Activated effector memory CD4-positive, alpha-beta T cell treated with Interleukin-2 at 50 U/mL for 16 hours (primary cell): ENCODE results near the gene LRCH1.

Experiments
- DNase-seq: peaks from one replicate; pipeline ENCODE4 v3.0.0-alpha.2; 2020

LRCH1 gene

DNA sequence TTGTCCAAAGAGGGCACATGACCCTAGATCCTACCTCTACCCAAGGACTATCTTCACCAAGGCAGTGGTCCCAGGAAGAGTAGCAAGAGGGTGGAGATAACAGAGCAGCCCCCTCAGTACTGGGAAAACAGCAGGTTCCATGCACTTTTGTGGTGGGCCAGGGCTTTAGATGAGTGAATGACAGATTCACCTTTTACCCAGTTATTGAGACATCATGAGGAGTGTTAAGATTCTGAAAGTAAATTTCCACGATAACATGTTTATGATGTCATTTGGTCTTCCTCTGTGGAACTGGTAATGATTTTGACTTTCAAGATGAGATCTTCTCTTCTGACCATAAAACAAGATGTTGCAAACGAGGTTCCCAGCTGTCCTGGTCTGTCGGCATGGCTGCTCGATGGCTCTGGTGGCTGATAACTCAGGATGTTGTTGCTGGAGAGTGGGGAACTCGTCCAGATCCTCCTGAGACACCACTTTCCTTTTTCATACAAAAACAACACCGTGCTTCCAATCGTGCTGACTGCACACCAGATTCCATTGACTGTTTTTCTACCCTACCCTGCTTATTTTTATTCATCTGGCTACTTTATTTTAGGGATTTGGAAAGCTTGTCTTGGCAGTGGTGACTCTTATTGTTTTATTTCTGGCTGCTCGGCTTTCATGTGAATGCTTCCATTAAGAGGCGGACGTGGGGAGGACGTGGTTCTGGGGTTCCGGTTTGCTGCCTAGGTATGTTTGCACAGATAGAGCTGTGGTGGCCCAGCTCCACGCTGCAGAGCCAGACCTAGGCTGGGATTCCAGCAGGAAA is 88.5 kb downstream of the LRCH1 start:
- no peak for DNase-seq

DNA sequence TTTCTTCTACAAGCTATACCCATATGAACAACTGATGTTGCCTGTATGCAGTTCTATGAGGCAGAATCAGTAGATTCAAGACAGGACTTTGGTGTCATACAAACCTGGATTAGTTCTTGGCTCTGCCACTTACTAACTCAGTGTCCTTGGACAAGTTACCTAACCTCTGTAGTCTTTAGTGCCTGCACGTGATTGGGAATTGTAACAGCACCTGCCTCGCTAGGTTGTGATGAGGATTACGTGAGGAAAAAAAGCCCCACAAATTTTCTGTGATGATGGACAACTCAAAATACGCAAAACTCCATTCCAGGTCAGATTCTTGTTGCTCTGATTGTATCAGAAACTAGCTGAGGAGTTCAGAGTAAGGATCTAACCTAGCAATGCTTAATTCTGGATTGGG is 89.3 kb downstream of the LRCH1 start:
- DNase-seq, result no peak

DNA sequence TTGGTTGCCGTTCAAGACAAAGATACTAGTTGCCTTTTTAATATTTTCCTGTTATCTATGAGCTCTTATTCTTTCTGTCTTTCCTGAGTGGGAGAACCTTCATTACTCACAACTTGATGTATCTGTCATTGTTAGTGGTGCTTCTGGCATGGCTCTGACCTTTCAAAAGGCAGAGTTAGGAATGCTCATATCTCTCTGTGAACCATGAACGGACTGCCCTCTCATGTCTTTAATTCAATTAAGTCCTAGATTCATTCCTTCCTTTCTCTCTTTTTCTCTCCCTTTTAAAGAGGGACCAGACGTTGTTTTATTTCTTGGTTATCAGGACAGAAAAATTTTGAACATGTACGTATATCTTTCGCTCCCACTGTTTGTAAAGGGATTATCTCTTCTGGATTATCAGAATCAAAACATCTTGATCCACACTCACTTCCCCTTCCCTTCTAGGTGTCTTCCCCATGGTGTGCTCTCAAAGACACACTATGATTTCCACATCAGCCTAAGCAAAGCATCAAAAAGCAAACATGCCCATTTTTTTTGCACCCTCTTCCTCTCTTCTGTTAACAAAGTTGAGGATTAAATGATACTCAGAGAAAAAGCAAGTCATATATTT is 90.3 kb downstream of the LRCH1 start:
- DNase-seq, result no peak

DNA sequence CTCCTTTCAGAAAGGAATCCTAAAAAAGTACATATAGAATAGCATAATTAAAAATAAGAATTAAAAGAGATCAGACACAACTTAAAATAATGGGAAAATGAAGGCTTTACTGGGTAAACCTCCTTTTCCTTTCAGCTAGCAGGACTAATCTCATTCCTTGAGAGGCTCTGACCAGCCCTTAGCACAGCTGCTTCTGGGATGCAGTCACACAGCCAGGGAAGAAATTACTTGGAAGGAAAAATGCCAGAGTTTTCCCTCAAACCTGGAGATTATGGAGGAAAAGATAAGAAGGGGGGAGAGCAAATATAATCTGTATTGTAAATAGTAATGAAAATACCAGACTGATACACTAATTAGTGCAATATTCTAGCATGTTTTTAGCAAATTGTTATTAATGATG is 91.8 kb downstream of the LRCH1 start:
- no peak for DNase-seq

DNA sequence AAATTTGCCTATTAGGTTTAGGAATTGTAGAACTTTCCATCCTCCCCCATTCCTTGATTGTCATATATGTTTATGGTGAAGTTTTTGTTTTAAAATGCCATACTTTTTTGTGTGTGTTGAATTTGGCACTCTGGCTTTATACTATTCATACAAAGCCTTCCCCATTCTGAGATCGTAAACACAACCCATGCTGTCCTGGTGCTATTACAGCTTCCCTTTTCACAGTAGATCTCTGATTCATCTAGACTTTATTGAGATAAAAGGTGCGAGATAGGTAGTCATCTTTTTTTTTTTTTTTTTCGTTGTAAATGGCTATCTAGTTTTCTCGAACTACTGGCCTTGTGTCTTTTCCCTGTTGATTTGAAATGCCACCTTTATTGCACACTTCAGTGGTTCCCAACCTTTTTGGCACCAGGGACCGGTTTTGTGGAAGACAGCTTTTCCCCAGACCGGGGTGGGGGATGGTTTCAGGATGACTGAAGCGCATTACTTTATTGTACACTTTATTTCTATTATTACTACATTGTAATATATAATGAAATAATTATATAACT is 94.6 kb downstream of the LRCH1 start:
- DNase-seq, result no peak

DNA sequence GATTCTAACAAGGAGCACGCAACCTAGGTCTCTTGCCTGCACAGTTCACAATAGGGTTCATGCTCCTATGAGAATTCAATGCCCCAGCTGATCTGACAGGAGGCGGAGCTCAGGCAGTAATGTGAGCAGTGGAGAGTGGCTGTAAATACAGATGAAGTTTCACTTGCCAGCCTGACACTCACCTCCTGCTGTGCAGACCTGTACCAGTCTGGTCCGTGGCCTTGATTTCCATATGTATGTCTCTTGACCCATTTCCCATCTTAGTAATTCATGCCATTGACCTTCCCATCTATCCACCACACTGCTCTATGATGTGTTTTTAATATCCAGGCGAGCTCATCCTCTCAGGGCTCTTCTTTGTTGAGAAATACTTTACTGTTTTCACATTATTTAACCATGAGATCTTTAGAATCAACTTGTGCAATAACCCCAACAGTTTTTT is 95.2 kb downstream of the LRCH1 start:
- DNase-seq, result no peak

DNA sequence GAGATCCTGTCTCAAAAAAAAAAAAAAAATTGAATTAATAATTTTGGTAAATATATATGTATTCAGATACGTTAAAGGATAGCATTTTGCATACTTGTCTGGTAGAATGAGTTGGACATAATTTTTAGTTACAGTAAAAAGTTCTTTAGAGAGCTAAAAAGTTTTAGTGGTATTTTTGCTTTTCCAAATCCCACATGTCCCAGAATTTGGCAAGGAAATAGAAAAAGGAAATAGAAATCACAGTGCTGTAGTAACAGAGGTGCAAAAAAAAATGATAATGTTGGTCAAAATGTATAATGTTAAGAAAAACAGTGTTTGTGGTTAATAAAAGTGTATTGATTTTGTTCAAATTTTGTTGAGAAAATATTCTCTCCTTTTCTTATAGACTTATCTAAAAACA is 96.8 kb downstream of the LRCH1 start:
- DNase-seq, result no peak

DNA sequence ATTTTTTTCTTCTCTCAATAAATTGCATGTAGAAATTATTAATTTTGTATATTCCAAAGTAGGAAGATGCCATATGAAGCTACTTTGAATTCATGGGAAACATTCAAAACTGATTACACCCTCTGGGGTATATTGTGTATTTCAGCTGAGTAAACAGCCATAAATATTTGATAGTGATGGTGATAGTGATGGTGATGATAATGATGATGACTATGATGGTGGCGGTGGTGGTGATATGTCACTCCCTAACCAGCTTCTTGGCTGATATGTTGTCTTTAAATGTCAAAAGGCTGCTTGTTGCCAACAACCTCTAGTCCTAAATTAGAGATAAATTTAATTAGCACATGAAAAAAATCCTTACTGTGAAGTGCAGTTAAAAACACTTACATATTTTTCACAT is 102.0 kb downstream of the LRCH1 start:
- no peak for DNase-seq

DNA sequence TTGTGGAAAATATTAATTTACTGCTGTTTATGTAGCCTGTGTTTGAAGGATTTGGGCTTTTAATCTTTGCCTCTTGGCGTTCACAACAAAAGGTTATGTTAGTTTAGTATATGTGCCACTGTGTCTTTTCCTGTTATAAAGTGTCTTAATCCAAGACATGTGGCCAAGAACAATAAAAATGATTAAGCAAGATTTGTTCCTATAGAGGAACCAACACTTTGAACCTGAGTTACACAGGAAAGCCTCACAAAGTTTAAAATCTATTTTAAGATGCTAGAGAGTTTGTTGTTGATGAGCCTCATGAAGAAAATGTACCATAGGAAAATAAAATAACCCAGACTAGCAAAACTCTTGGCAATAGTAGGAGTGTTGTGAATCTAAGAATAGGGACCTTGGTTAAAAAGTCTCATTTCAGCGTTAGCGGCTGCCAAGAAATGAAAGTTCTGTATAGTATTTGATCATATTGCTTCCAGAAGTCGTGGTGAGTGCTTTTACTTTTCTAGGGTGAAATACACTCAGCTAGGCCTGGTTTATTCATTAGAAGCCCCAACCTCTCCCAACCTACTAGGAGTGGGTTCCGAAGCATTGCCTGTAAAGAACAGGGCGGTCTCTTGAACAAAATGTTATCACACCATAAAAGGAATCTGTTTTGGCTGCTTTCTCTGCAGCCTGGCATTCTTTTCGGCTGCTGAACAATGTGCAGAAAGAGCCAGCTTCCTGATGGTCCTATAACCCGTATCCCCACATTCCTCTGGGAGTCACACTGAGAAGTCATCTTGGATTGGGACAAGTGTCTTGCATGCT is 102.6 kb downstream of the LRCH1 start:
- no peak for DNase-seq

DNA sequence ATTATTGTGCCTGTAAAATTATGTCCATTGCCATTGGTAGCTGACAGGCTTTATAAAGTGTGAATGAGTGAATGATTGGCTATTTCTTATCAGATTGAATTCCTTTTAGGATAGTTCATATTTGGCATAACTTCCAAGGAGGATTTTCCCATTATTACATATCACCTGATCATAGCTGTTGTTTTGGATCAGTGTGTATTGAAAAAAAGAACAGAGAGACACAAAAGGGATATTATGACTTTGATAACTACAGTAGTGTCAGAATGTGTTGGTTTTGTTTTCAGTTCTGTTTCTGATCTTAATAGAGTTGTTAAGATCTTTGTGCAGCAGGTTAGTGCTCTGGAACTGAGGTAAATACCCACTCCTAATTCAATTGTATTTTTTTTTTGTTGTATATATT is 103.8 kb downstream of the LRCH1 start:
- DNase-seq, result no peak

DNA sequence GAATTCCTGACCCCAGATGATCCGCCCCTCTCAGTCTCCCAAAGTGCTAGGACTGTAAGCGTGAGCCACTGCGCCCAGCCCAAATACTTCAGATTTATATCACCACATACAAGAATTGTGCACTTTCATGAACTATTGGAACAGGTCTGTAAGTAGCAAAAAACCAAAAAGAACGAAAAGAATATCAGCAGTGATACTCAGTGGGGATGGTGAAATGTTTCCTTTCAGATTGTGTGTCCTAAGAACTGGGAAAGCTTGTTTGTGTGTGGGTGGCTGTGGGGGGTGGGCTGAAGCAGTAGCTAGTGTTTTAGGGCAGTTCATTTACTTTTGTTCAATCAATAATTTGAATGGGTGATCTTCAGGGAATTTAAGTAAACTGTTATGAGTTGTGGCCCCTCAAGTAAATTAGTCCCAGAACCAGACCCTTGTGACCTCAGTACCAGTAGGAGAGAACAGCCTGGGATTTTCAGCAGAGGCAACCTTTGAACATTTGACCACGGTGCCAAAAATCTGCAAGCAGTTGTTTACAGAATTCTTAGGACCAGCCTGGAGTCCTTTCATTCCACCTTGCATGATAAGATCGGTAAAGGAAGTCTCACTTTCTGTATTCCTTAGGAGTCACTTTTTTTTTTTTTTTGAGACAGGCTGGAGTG is 106.6 kb downstream of the LRCH1 start:
- no peak for DNase-seq

DNA sequence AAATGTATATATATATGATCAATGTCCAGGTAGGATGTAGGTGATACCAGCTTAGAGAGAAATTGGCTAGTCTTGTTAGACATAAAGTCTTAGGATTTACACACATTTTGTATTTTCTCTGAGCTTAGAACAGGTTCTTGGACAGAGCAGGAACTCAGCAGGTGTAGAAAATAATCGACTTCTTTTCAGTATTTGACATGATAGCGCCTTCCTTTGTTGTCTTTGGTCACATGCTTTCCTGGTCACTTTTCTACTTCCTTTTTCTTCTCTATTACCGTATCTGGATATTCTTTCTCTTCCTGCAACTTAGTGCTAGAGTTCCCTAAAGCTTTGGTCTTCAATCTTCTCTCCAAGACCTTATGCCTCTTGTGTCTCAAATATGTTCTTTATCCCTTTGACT is 107.4 kb downstream of the LRCH1 start:
- no peak for DNase-seq

DNA sequence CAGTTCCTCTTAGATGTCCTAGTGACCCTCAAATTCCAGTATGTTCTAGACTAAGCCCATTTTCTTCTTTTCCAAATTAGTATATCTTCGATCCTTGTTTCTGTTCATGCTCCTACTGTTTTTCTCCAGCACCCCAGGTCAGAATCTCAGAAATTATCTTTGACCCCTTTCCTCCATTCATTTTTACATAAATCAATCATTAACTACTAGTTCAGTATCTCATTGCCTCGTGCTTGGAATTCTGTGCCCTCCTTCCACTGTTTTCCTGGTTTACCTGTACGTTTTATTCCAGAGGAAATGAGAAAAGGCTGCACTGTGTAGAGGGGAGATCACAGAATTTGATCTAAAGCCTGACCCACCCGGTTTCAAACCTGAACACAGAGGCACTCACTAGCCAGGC is 107.9 kb downstream of the LRCH1 start:
- no peak for DNase-seq

DNA sequence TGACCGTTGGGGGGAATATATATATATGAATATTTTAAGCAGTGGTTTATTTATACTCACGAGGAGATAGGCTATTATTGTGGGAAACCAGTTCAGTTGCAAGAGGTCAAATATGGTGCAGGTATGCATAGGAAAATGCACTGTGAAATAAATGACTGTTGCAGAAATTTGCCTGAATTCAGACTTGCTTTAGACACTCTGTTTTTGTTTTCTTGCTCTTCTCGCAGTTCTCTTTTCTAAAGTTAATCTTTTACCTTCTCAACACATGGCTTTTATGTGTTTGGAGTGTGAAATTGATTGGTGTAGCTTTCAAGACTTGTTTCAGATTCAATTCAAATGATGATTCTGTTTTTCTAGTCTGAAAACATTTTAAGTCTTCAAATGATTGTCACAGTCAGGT is 109.7 kb downstream of the LRCH1 start:
- DNase-seq, result no peak

DNA sequence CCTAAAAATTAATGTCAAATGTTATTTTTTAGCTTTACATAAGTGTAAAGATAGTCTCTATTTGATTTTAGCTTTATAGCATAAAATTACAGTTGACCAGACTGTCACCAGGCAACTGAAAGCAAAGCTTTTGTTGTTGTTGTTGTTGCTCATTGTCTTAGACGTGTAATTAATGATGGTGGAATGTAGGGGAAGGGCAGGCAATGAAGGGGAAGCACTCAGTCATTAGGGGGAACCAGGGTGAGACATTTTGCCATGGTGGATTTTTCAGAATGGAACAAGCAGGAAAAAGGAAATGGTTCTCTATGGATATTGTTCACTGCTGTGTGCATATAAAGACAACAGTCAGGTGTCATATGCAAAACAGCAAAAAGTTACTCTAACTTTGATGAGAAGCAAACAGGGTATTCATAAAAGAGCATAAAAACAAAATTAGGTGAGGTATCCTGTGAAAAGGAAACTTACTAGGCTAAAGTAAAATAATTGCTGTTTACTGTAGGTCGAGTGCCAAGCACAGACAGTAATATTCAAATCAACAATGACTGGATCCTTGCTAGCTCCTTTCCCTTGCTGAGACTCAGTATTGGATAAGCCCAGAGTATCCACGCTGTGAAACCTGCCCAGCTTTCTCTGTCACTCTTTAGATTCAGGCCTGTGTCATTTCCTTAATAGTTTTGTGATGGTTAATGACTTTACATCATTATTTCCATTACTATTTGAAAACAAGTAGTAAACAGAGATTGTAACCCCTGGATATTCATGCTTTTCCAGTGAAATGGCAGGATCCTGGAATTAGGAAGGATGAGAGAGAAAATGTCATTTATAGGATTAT is 110.5 kb downstream of the LRCH1 start:
- DNase-seq, result no peak

DNA sequence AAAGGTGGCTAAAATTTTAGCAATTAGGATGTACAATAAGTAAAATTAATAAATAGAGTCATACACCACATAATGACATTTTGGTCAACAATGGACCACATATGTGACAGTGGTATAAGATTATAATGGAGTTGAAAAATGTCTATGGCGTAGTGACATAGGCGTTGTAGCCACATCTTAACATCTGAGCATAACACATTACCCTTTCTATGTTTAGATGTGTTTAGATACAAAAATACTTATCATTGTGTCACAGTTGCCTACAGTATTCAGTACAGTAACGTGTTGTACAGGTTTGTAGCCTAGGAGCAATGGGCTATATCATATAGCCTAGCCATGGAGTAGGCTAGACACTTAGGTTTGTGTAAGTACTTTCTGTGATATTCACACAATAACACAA is 111.2 kb downstream of the LRCH1 start:
- DNase-seq, result no peak

DNA sequence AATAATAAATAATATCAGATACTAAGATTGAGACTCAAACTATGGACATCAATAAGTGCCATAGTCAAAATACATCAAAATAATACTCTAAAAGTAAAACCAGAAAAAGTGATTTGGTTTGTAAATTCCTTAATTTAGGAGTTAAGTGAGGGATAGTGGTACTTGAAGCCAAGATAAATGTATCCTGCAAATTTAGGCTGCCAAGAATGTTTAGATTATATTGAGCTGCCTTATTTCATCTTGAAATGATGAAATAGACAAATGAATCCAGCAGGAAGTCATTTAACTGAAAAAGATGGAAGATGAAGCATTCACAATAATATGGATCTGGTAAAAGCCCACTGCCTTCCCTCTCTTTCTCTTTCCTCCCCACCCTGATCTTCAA is 112.3 kb downstream of the LRCH1 start:
- no peak for DNase-seq

DNA sequence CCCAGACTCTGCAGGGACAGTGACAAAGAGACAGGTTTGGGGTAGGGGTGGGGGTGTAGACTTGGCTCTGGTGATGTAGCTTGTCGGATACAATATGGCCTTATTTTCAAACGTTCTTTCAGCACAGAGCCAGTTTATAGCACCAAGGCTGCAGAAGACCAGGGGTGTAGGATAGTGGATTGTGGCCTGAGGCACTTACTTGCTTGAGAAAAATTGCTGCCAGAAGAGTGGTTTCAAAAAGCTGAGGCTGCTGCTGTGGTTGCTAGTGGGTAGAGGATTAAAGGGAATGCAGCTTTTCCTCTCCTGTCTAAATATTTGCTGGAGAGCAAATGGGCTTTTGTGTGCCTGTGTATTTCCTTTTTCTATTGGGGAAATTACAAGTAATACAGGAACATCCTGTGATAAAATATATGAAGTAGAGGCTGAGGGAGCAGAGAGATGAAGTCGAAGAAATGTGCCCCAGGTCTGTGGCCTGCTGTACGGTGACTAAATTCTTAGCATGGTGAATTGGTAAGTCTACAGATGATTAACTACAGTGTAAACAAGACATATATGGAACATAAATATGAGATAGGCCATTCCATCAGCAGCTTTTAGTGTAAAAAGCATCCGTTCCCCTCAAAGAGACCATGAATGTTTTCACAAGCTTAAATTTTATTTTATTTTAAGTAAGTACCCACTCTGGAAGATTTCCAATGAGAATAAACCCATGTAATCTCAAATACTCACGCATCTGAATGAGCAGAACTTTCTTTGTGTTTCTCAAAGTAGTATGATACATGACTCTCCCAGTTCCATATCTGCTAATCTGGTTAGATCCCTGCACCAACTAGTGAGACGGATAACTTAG is 112.9 kb downstream of the LRCH1 start:
- DNase-seq, result no peak

DNA sequence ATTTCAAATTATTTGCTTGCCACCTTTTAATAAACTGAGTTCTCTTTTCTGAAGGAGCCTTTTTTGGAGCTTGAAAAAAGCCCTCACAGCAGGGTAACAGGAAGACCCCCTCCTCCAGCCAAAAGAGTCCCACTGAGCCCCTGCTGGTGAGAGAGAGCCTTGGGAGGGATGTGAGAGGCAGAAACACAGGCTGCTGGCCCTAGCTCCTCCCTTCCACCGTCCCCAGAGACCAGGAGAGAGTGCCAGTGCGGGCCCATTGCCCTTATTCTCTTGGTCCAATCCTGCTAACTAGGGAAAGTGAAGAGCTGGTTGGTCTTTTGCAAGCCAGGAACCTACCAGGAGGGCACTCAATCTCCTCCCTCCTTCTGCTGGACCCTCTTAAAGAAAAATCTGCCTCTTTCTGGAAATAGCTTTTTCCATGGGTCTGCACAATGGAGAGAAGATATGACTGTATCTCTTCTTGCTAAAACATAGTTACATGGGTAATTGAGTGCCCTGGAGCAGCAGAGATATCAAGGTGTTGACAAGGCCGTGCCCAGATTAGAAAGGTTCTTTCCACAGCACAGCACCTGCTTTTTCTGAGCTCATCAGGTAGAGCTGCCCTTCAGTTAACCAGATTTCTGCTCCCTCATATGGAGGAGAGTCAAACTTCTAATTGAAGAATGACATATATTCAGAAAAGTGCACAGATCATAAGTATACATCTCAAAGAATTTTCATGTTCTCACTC is 113.9 kb downstream of the LRCH1 start:
- no peak for DNase-seq

DNA sequence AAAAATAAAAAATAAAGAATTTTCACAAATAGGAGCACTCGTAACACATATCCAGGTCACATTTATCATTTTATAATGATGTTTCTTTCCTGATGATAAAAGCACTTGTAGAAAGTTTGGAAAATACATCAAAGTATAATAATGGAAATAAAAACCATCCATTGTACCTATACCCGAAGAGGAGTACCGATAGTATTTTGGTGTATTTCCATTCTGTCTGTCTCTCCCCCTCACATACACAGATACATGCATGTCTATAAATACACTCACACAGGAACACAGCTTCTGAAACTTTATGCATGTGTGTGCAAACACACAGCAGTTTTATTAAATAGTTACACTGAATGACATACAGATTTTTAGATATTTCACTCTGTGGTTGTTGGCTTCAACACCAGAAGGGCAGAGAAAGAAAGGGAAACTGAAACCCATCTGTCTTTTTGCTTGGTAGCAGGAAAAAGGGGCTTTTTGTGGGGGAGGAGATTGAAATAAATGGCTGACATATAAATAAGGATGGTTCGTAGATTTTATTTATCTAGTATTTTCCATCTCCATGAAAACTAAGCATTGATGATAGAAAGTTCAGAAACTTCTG is 114.8 kb downstream of the LRCH1 start:
- DNase-seq, result no peak
